ENCODE measurements around the gene GGA3.
"Not testable (repeated sequence)": the region's sequence is repeated elsewhere in the genome, so short reads cannot be mapped to it uniquely, and the experiment has no call there.

- not testable (repeated sequence) for TF ChIP-seq CTCF (IDR thresholded peaks at IDR 0.05; ENCODE audit: low read length); EZH2 (optimal IDR thresholded peaks at IDR 0.05; ENCODE audit: low read depth, low read length); EZH2phosphoT487 (IDR thresholded peaks at IDR 0.05; ENCODE audit: low read length)
These were observed 4.2 kb downstream of the GGA3 start for GRCh38 chr17:75257228-75257627.

All from MM.1S (cell line).